Mesothelial cell of epicardium (in vitro differentiated cells): ENCODE results near the gene TMEM63C. TPM values are rescaled to one million over a fixed set of nuclear protein-coding genes. Genes with fewer than 3 reads are reported as not detected.

Experiments
- DNase-seq, 2 experiments: peaks; one replicate each; pipeline ENCODE4 v3.0.0; 2021; ENCODE audit warnings: low spot score in 2 of 2; ENCODE audit not compliant: unreplicated experiment in 2 of 2
- H3K27ac Mint-ChIP-seq: 2 replicates; pipeline ENCODE4 v1.8.0; 2021; ENCODE audit warnings: mixed read lengths
- H3K27me3 Mint-ChIP-seq: 2 replicates; pipeline ENCODE4 v1.8.0; 2021; ENCODE audit warnings: low read depth, mixed read lengths
- H3K36me3 Mint-ChIP-seq: 2 replicates; pipeline ENCODE4 v1.8.0; 2021; ENCODE audit warnings: mixed read lengths
- H3K4me1 Mint-ChIP-seq: 2 replicates; pipeline ENCODE4 v1.8.0; 2021; ENCODE audit warnings: mixed read lengths
- H3K4me3 Mint-ChIP-seq: 2 replicates; pipeline ENCODE4 v1.8.0; 2021; ENCODE audit warnings: mild to moderate bottlenecking, moderate library complexity, mixed read lengths
- H3K9me3 Mint-ChIP-seq: 2 replicates; pipeline ENCODE4 v1.8.0; 2021; ENCODE audit warnings: mixed read lengths
- CTCF ChIP-seq: fragments of 200-600 bp; sonication (generic); IDR thresholded peaks from one replicate; pipeline ENCODE4 v1.5.0; 2021; ENCODE audit warnings: antibody characterized with exemption; ENCODE audit not compliant: unreplicated experiment
- total RNA-seq: library from RNA; stranded (reverse); gene quantifications from 3 replicates; pipeline ENCODE4 v1.2.1, GENCODE V29; 2021

TMEM63C gene
- total RNA-seq, 1 donor from 2014 or later: 6.2 TPM

GRCh38 chr14:77186911-77187648, 5.5 kb downstream of the TMEM63C start:
- Mint-ChIP-seq H3K9me3 (no peaks in the 10 kb centered on the region), H3K27me3 (peaks cover 40% of the 10 kb centered on the region), H3K4me1 (peaks cover 4% of the 10 kb centered on the region), H3K36me3 (no peaks in the 10 kb centered on the region), H3K27ac (no peak overlapping the region), H3K4me3 (no peak overlapping the region)
- TF ChIP-seq CTCF: no peak
- no peak for DNase-seq

GRCh38 chr14:77187649-77188012, 6.0 kb downstream of the TMEM63C start:
- Mint-ChIP-seq H3K4me1 (peaks cover 3% of the 10 kb centered on the region), H3K27me3 (peaks cover 45% of the 10 kb centered on the region), H3K27ac (no peak overlapping the region), H3K4me3 (no peak overlapping the region), H3K36me3 (no peaks in the 10 kb centered on the region), H3K9me3 (no peaks in the 10 kb centered on the region)
- no peak for DNase-seq
- TF ChIP-seq CTCF: no peak

- H3K9me3 Mint-ChIP-seq: no peaks in the 10 kb centered on the region
- H3K36me3 Mint-ChIP-seq: no peaks in the 10 kb centered on the region
- no peaks in the 10 kb centered on the region for H3K4me1 Mint-ChIP-seq
- H3K4me3 Mint-ChIP-seq: no peak overlapping the region
- DNase-seq: no peak
- TF ChIP-seq CTCF: no peak
- no peak overlapping the region for H3K27ac Mint-ChIP-seq
- H3K27me3 Mint-ChIP-seq: peaks cover 36% of the 10 kb centered on the region
Observed at GRCh38 chr14:77189479-77189878, 7.9 kb downstream of the TMEM63C start.

- no peaks in the 10 kb centered on the region for H3K4me1 Mint-ChIP-seq
- no peak overlapping the region for H3K4me3 Mint-ChIP-seq
Observed at GRCh38 chr14:77190977-77191376, 9.4 kb downstream of the TMEM63C start.

GRCh38 chr14:77194706-77195105, 13.1 kb downstream of the TMEM63C start:
- H3K36me3 Mint-ChIP-seq: no peaks in the 10 kb centered on the region
- peaks cover 57% of the 10 kb centered on the region for H3K27me3 Mint-ChIP-seq
- no peak for DNase-seq
- no peak overlapping the region for H3K4me3 Mint-ChIP-seq
- TF ChIP-seq CTCF: no peak
- no peak overlapping the region for H3K27ac Mint-ChIP-seq
- no peaks in the 10 kb centered on the region for H3K9me3 Mint-ChIP-seq
- H3K4me1 Mint-ChIP-seq: no peaks in the 10 kb centered on the region

More at GRCh38 chr14:77190977-77191376, 9.4 kb downstream of the TMEM63C start:
- H3K36me3 Mint-ChIP-seq: no peaks in the 10 kb centered on the region
- no peak for DNase-seq
- no peak for TF ChIP-seq CTCF
- H3K27ac Mint-ChIP-seq: no peak overlapping the region
- no peaks in the 10 kb centered on the region for H3K9me3 Mint-ChIP-seq
- peaks cover 43% of the 10 kb centered on the region for H3K27me3 Mint-ChIP-seq

- Mint-ChIP-seq H3K9me3 (no peaks in the 10 kb centered on the region), H3K4me3 (no peak overlapping the region), H3K27ac (no peak overlapping the region), H3K4me1 (no peaks in the 10 kb centered on the region), H3K27me3 (peaks cover 56% of the 10 kb centered on the region), H3K36me3 (no peaks in the 10 kb centered on the region)
- TF ChIP-seq CTCF: no peak
- no peak for DNase-seq
Observed at GRCh38 chr14:77195766-77196165, 14.2 kb downstream of the TMEM63C start.
